Measurements from ENCODE around the gene SHQ1.

SHQ1 gene

DNA sequence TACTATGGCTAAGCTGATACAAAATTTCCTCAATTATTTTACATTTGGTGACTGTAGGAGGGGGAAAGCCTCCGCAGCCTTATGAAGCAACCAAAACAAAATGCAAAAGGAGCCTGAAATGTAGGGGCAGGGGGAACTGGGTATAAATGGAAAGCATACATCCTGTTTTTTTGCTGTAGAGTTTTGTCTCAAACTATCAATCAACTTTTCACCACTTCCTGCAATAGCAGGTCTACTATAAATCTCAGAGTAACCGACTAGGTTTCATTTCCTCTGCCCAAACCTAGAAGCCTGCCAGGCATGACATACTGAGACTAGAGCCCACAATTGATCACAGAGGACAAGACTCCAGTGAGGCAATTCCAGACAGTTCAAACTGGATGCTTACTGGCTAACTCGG, 91.3 kb downstream of the SHQ1 start:
- Histone ChIP-seq H3K36me3 (ENCODE audit: control insufficient read depth in 2 of 2, insufficient read depth in 1 of 2, low read length in 2 of 2) (no peaks in the 10 kb centered on the region), H3K27ac (ENCODE audit: extremely low read depth, low read depth, low read length) (no peak overlapping the region), H3K9me3 (ENCODE audit: control insufficient read depth, insufficient read depth, low read depth, low read length) (no peaks in the 10 kb centered on the region), H3K4me3 (ENCODE audit: low read depth, low read length) (no peak overlapping the region), H3K4me1 (ENCODE audit: control insufficient read depth, insufficient read depth, low read length) (no peaks in the 10 kb centered on the region)
- TF ChIP-seq INSM2 (tag by site-specific recombination; IDR thresholded peaks at IDR 0.05) (no peak), ZNF169 (tag by site-specific recombination; IDR thresholded peaks at IDR 0.05) (no peak), ZNF239 (tag by site-specific recombination; IDR thresholded peaks at IDR 0.05) (no peak), ZNF19 (tag by site-specific recombination; IDR thresholded peaks at IDR 0.05; ENCODE audit: low read depth) (no peak), ZNF785 (tag by site-specific recombination; IDR thresholded peaks at IDR 0.05) (no peak), TCF7L2 (IDR thresholded peaks at IDR 0.05; ENCODE audit: borderline replicate concordance, low read depth, low read length) (no peak), ZNF155 (tag by site-specific recombination; IDR thresholded peaks at IDR 0.05) (no peak), ZNF549 (tag by site-specific recombination; IDR thresholded peaks at IDR 0.05) (no peak), ZNF510 (tag by site-specific recombination; IDR thresholded peaks at IDR 0.05; ENCODE audit: insufficient replicate concordance) (no peak), ZNF354C (tag by site-specific recombination; IDR thresholded peaks at IDR 0.05; ENCODE audit: borderline replicate concordance, low read depth) (no peak), ZNF514 (tag by site-specific recombination; IDR thresholded peaks at IDR 0.05) (no peak)
- TF ChIP-seq, protein P1, sequence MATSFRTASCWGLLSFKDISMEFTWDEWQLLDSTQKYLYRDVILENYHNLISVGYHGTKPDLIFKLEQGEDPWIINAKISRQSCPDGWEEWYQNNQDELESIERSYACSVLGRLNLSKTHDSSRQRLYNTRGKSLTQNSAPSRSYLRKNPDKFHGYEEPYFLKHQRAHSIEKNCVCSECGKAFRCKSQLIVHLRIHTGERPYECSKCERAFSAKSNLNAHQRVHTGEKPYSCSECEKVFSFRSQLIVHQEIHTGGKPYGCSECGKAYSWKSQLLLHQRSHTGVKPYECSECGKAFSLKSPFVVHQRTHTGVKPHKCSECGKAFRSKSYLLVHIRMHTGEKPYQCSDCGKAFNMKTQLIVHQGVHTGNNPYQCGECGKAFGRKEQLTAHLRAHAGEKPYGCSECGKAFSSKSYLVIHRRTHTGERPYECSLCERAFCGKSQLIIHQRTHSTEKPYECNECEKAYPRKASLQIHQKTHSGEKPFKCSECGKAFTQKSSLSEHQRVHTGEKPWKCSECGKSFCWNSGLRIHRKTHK (tag by site-specific recombination; IDR thresholded peaks at IDR 0.05) = no peak
- ChIA-PET CTCF (no interaction called here), POLR2A (no interaction called here)

DNA sequence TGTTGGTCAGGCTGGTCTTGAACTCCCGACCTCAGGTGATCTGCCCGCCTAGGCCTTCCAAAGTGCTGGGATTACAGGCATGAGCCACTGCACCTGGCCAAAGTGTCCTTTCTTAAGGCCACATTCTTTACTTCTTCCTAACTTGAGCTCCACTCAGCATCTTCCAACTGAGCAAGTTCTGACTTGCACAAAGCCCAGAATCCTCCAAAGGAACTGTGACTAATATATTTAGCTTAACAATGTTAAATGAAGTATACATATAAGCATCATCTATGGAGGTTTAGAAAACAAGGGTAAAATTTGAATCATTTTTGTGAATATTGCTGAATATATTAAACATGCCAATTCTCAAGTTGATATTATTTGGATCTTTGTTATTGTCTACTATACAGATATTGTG, 93.7 kb downstream of the SHQ1 start:
- peaks cover 0 to 4% of the 10 kb centered on the region in 2 experiments; a peak in 1 of 3 replicates for H3K36me3 ChIP-seq (ENCODE audit: control insufficient read depth in 2 of 2, insufficient read depth in 1 of 2, low read length in 2 of 2)
- ChIA-PET POLR2A (no interaction called here), CTCF (interaction anchor here (0.7 kb wide), 1 partner anchor 21 kb away, joined by 3 read pairs; no protein-coding TSS in a partner anchor)
- H3K4me1 ChIP-seq (ENCODE audit: control insufficient read depth, insufficient read depth, low read length) = no peaks in the 10 kb centered on the region
- TF ChIP-seq ZNF585B (tag by site-specific recombination; IDR thresholded peaks at IDR 0.05) = no peak
- peak; percentile 88 for TF ChIP-seq ZNF664 (tag by site-specific recombination; IDR thresholded peaks at IDR 0.05)
- no peaks in the 10 kb centered on the region for H3K9me3 ChIP-seq (ENCODE audit: control insufficient read depth, insufficient read depth, low read depth, low read length)
- H3K27ac ChIP-seq (ENCODE audit: extremely low read depth, low read depth, low read length) = no peak overlapping the region
- H3K4me3 ChIP-seq (ENCODE audit: low read depth, low read length) = no peak overlapping the region

GRCh38 chr3:72753495-72753894, 94.8 kb downstream of the SHQ1 start:
- POLR2A ChIA-PET = no interaction called here
- CTCF ChIA-PET = no interaction called here

More at GRCh38 chr3:72753495-72753894, 94.8 kb downstream of the SHQ1 start:
- H3K4me1 ChIP-seq (ENCODE audit: control insufficient read depth, insufficient read depth, low read length) = no peaks in the 10 kb centered on the region
- no peaks in the 10 kb centered on the region for H3K9me3 ChIP-seq (ENCODE audit: control insufficient read depth, insufficient read depth, low read depth, low read length)
- TF ChIP-seq ZNF555 (tag by site-specific recombination; conservative IDR thresholded peaks at IDR 0.05) (no peak), OVOL3 (tag by site-specific recombination; IDR thresholded peaks at IDR 0.05) (no peak), AEBP2 (tag by site-specific recombination; IDR thresholded peaks at IDR 0.05; ENCODE audit: borderline replicate concordance) (no peak)
- no peak overlapping the region for H3K27ac ChIP-seq (ENCODE audit: extremely low read depth, low read depth, low read length)
- no peak overlapping the region for H3K4me3 ChIP-seq (ENCODE audit: low read depth, low read length)
- peaks cover 0 to 4% of the 10 kb centered on the region in 2 experiments; a peak in 1 of 3 replicates for H3K36me3 ChIP-seq (ENCODE audit: control insufficient read depth in 2 of 2, insufficient read depth in 1 of 2, low read length in 2 of 2)

Measured in HEK293 (cell line).